ENCODE data around the gene NDUFC1. TPM values are rescaled to one million over a fixed set of nuclear protein-coding genes. Genes with fewer than 3 reads are reported as not detected.

Gene NDUFC1
- total RNA-seq, 1 experiment from 2014 or later: 89.7 TPM

Small RNA genes lying within 50 kb of the gene (small RNA-seq; reads per million reads assigned to genes)
- gene RNU6-1074P (0 reads per million in 2 experiments), gene RNU6-1214P (0 reads per million in 2 experiments)

Other genes with a start within 250 kb of the NDUFC1 start
- 19.3 and 19.8 TPM in 2 replicates for gene ELF2, start 125.3 kb downstream of the NDUFC1 start, total RNA-seq (2014; rRNA removed; shearing (Covaris generic))
- not detected in 2 replicates for gene MGARP, start 22.3 kb downstream of the NDUFC1 start, total RNA-seq (2014; rRNA removed; shearing (Covaris generic))
- 32.0 and 33.2 TPM in 2 replicates for gene NAA15, start 972 bp downstream of the NDUFC1 start, total RNA-seq (2014; rRNA removed; shearing (Covaris generic))
- 4.2 and 4.8 TPM in 2 replicates for gene RAB33B, start 151.6 kb upstream of the NDUFC1 start, total RNA-seq (2014; rRNA removed; shearing (Covaris generic))